GM12878 (cell line): ENCODE measurements around the gene OTUD6A. TPM values are rescaled to one million over a fixed set of nuclear protein-coding genes. Genes with fewer than 3 reads are reported as not detected.

Source experiments
- ATAC-seq: fragments of 200-7000 bp; cut with Tn5 transposase; 3 replicates; pipeline ENCODE4 v1.9.1; 2020; ENCODE audit warnings: mild to moderate bottlenecking, moderate library complexity
- BruUV-seq: library from RNA; stranded (reverse); fragments of 400-500 nt; replicated peaks from 2 replicates; lab custom pipeline; 2021; lab: Mats Ljungman, UMichigan
- CTCF ChIA-PET: fragments of 300-600 bp; sonication (Branson Sonifier 250); formaldehyde crosslinking; extraction: SDS; loops from one replicate; lab custom pipeline; 2021; ENCODE audit warnings: inconsistent platforms; lab: Yijun Ruan, JAX
- POLR2A ChIA-PET: fragments of 350-600 bp; formaldehyde crosslinking; extraction: SDS; loops from one replicate; lab custom pipeline; 2021; ENCODE audit warnings: inconsistent platforms; lab: Charles Lee
- RAD21 ChIA-PET: fragments of 300-600 bp; sonication (Branson Sonifier 250); formaldehyde crosslinking; loops from one replicate; lab custom pipeline; 2023; ENCODE audit warnings: antibody characterized with exemption; ENCODE audit not compliant: unreplicated experiment; lab: Charles Lee
- SMC1A ChIA-PET: fragments of 300-600 bp; sonication (Branson Sonifier 250); formaldehyde crosslinking; loops from one replicate; lab custom pipeline; 2023; ENCODE audit not compliant: unreplicated experiment, uncharacterized antibody; lab: Charles Lee
- DNase-seq: peaks from one replicate; pipeline ENCODE4 v3.0.0-alpha.2; 2011; ENCODE audit warnings: low read depth, low spot score
- FAIRE-seq: peaks from 3 replicates; lab custom pipeline; 2011; peaks lifted over from hg19 to GRCh38; lab: Jason Lieb, UNC
- H2AFZ ChIP-seq: 2 replicates; pipeline ENCODE4 v1.6.0; 2011; ENCODE audit warnings: low read depth, low read length, control low read depth; ENCODE audit not compliant: control insufficient read depth
- H3K27ac ChIP-seq: 2 replicates; pipeline ENCODE4 v1.5.1; 2011; ENCODE audit warnings: control low read depth; ENCODE audit not compliant: control insufficient read depth, insufficient read depth
- H3K27me3 ChIP-seq, 2 experiments: replicated peaks in 1 of 2; 2 replicates each; pipeline versions ENCODE4 v1.6.0 to v1.6.1; 2011; ENCODE audit warnings: low read length in 1 of 2; ENCODE audit not compliant: control insufficient read depth in 2 of 2, insufficient read depth in 2 of 2
- H3K36me3 ChIP-seq, 2 experiments: 2 replicates each; pipeline ENCODE4 v1.5.1; 2011; ENCODE audit warnings: low read length in 1 of 2; ENCODE audit not compliant: control insufficient read depth in 2 of 2, insufficient read depth in 2 of 2
- H3K4me1 ChIP-seq: 2 replicates; pipeline ENCODE4 v1.6.1; 2011; ENCODE audit warnings: mild to moderate bottlenecking, low read length, moderate library complexity, mixed read lengths; ENCODE audit not compliant: control insufficient read depth, insufficient read depth
- H3K4me2 ChIP-seq: 2 replicates; pipeline ENCODE4 v1.6.0; 2011; ENCODE audit warnings: control low read depth; ENCODE audit not compliant: control insufficient read depth, insufficient read depth
- H3K4me3 ChIP-seq: fragments of 200-600 bp; sonication (generic); 2 replicates; pipeline ENCODE4 v1.5.1; 2016
- H3K79me2 ChIP-seq: 2 replicates; pipeline ENCODE4 v1.6.0; 2011; ENCODE audit warnings: low read length; ENCODE audit not compliant: control insufficient read depth, insufficient read depth
- H3K9ac ChIP-seq: 2 replicates; pipeline ENCODE4 v1.8.0; 2011; ENCODE audit warnings: low read length, control low read depth, mixed read lengths; ENCODE audit not compliant: control insufficient read depth, insufficient read depth
- H3K9me3 ChIP-seq: replicated peaks from 3 replicates; pipeline ENCODE4 v1.5.1; 2011; ENCODE audit warnings: mild to moderate bottlenecking, low read length; ENCODE audit not compliant: control insufficient read depth, insufficient read depth
- H4K20me1 ChIP-seq: 2 replicates; pipeline ENCODE4 v1.6.0; 2011; ENCODE audit not compliant: control insufficient read depth, insufficient read depth
- LARP7 ChIP-seq: fragments of 450-650 bp; IDR thresholded peaks from 2 replicates; pipeline ENCODE4 v1.6.1; 2017; ENCODE audit warnings: mild to moderate bottlenecking
- NR2C1 ChIP-seq: fragments of 450-650 bp; IDR thresholded peaks from 2 replicates; pipeline ENCODE4 v1.6.1; 2017; ENCODE audit warnings: antibody characterized with exemption, mild to moderate bottlenecking, moderate library complexity
- NR2C2 ChIP-seq: IDR thresholded peaks from 2 replicates; pipeline ENCODE4 v1.6.1; 2011; ENCODE audit warnings: borderline replicate concordance, low read depth; ENCODE audit not compliant: control insufficient read depth, insufficient read length
- POLR2AphosphoS2 ChIP-seq: IDR thresholded peaks from 2 replicates; pipeline ENCODE4 v1.6.1; 2011; ENCODE audit warnings: low read depth, mild to moderate bottlenecking, low read length, improper control_type of control experiment, moderate library complexity
- RBBP5 ChIP-seq: fragments of 200-600 bp; sonication (generic); conservative IDR thresholded peaks from 2 replicates; pipeline ENCODE4 v1.6.1; 2016
- SIX5 ChIP-seq: IDR thresholded peaks from 2 replicates; pipeline ENCODE4 v1.6.1; 2011; ENCODE audit warnings: mild to moderate bottlenecking, low read depth, low read length, moderate library complexity; ENCODE audit not compliant: severe bottlenecking
- STAT3 ChIP-seq: IDR thresholded peaks from 2 replicates; pipeline ENCODE4 v1.6.1; 2011; ENCODE audit warnings: low read depth, low read length, improper control_type of control experiment
- WGBS: methylation state at CpG from one replicate; pipeline ENCODE4 v1.1.6; 2016; ENCODE audit warnings: low lambda C conversion rate; ENCODE audit not compliant: insufficient replicate concordance, insufficient coverage; ENCODE audit errors: missing lambda C conversion rate; 5-methylcytosine and 5-hydroxymethylcytosine counted together
- in situ Hi-C: fragments of 300-500 bp; cut with MboI; formaldehyde crosslinking; loops from 9 replicates; pipeline ENCODE4 v1.14.3; 2018; ENCODE audit warnings: mixed read lengths
- intact Hi-C: fragments of 100-400 bp; cut with micrococcal nuclease; formaldehyde crosslinking; loops from one replicate; pipeline ENCODE4 v1.14.2; 2022; ENCODE audit not compliant: unreplicated experiment
- polyA plus RNA-seq, 11 experiments: library from polyadenylated mRNA; depleted of rRNA in 4 of 11; unstranded in 6 of 11; stranded (reverse) in 5 of 11; fragments of >200 nt; fragmentation: Nextera tagmentation in 4 of 11; fragmentation: Illumina TruSeq in 1 of 11; extraction: Ambion mirVana in 4 of 11; extraction: Trizol in 1 of 11; gene quantifications; 1 replicate in 1 of 11; 2 replicates in 10 of 11; pipeline versions ENCODE4 v1.2.1 to v1.2.3, GENCODE V29; 2011 to 2016; ENCODE audit warnings: inconsistent platforms in 2 of 11, missing spikeins in 2 of 11, low read depth in 1 of 11
- total RNA-seq, 4 experiments: library from RNA; depleted of rRNA in 3 of 4; stranded (reverse); fragments of >200 nt in 3 of 4; fragmentation: Illumina TruSeq in 1 of 4; extraction: Trizol in 1 of 4; gene quantifications; 2 replicates each; pipeline versions ENCODE4 v1.2.1 to v1.2.3, GENCODE V29; 2013 to 2021
- TF ChIP-seq, protein P1 (sequence below): fragments of 450-650 bp; IDR thresholded peaks from 2 replicates; pipeline ENCODE4 v1.6.1; 2014; ENCODE audit warnings: mild to moderate bottlenecking

Gene OTUD6A
- total and polyA plus RNA-seq, 10 of the 15 experiments (the other 5 are each of a cell fraction or from before 2014, with no cell fraction given), result not detected

DNA sequence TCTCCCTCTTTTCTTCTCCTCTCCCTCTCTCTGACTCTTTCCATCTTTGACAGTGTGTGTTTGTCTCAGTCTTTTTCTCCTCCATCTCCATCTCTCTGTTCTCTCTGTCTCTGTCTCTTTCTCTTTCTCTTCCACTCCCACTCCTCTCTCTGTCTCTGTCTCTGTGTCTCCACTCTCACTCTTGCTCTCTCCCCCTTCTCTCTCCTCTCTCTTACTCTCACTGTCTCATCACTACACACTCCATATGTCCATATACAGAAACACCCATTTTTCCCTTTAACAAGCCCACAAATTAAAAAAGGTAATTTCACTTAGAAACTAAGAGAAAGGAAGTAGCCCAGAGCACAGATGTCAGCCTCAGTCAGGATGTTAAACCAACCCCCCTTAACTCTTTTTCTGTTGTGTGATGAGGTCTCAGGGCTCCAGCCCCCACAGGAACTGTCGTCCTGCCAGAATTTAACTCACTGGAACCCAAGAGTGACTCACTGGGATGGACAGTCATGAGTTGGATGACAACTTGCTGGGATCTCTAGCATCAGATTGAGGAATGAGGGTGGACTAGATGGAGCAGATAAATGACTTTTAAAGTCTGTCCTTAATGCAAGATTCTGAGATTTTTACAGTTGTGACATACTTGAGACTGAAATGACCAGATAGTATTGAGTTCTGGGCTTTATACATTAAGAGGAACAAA lies 27.5 kb downstream of the OTUD6A start:
- ChIA-PET RAD21 (no interaction called here), CTCF (no interaction called here)
- FAIRE-seq, result no peak

DNA sequence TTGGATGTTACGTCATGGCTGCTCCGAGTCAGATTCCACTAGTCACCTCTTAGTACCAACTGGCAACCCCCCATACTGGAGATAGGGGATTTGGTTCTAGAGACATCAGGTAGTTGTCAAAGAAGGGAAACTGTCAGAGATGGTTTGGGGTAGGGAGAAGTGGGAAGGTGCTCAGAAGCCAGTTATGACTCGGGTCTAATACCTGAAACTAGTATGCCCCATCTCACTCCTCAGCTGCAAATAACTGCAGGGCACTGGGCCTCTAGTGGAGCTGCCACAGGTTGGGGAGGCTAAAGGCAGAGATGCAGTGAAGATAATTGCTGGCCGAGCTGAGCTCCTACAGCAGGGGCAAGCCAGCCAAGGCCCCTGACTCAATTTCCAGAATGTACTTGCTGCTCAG lies 30.0 kb downstream of the OTUD6A start:
- Histone ChIP-seq H2AFZ (no peak overlapping the region), H3K79me2 (no peaks in the 10 kb centered on the region), H3K36me3 (no peaks in the 10 kb centered on the region), H3K4me3 (no peak overlapping the region), H3K9me3 (no peaks in the 10 kb centered on the region), H3K27ac (no peak overlapping the region), H3K4me1 (no peaks in the 10 kb centered on the region), H3K9ac (no peak overlapping the region), H4K20me1 (no peaks in the 10 kb centered on the region), H3K4me2 (no peak overlapping the region), H3K27me3 (no peaks in the 10 kb centered on the region)
- in situ Hi-C loops (no loop called here), intact Hi-C loops (no loop called here)
- DNase-seq (no peak), FAIRE-seq (no peak), ATAC-seq (no peak)
- ChIA-PET POLR2A (no interaction called here), RAD21 (no interaction called here), CTCF (no interaction called here), SMC1A (no interaction called here)
- TF ChIP-seq SIX5, result no peak
- TF ChIP-seq LARP7, result no peak
- WGBS, result 30% methylated on average over 4 of the region's 4 CpGs
- no TSS peak for BruUV-seq

More for the DNA sequence above, 27.5 kb downstream of the OTUD6A start:
- ChIA-PET POLR2A (no interaction called here), SMC1A (no interaction called here)
- no peaks in the 10 kb centered on the region for H3K36me3 ChIP-seq
- DNase-seq (no peak), ATAC-seq (no peak)
- no peak overlapping the region for H3K9ac ChIP-seq
- TF ChIP-seq, protein P1, sequence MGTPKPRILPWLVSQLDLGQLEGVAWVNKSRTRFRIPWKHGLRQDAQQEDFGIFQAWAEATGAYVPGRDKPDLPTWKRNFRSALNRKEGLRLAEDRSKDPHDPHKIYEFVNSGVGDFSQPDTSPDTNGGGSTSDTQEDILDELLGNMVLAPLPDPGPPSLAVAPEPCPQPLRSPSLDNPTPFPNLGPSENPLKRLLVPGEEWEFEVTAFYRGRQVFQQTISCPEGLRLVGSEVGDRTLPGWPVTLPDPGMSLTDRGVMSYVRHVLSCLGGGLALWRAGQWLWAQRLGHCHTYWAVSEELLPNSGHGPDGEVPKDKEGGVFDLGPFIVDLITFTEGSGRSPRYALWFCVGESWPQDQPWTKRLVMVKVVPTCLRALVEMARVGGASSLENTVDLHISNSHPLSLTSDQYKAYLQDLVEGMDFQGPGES, result no peak
- TF ChIP-seq STAT3 (no peak), NR2C1 (no peak), POLR2AphosphoS2 (no peak), RBBP5 (no peak), NR2C2 (no peak)
- H3K4me2 ChIP-seq, result no peak overlapping the region
- no TSS peak for BruUV-seq
- H2AFZ ChIP-seq, result no peak overlapping the region
- H3K4me1 ChIP-seq, result no peaks in the 10 kb centered on the region
- no peaks in the 10 kb centered on the region for H3K79me2 ChIP-seq
- no peak overlapping the region for H3K4me3 ChIP-seq
- 0% methylated on average over 1 of the region's 1 CpG for WGBS
- H3K27ac ChIP-seq, result no peak overlapping the region
- H3K9me3 ChIP-seq, result no peaks in the 10 kb centered on the region
- intact Hi-C loops, result no loop called here
- H4K20me1 ChIP-seq, result no peaks in the 10 kb centered on the region
- in situ Hi-C loops, result no loop called here
- H3K27me3 ChIP-seq, result no peaks in the 10 kb centered on the region
